Measurements from ENCODE around the gene CNTNAP2.

DNA sequence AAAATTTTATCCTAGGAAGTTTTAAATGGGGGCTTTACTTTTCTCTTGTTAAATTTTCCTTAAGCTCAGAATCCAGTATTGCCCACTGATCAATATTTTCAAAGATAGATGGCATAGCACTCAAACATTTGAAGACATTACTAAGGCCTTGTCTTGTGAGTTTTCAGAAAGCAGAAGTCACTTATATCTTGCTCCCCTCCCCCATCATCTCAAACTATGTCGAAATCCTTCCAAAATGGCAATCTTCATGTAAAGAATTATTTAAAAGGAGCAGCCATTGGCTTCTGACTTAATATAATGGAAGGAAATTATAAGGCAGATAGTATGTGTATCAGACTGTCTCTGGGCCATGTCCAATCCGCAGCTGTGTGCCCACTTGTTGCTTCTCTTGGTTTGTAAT is 1920.4 kb downstream of the CNTNAP2 start:
- TF ChIP-seq ZNF184 (tag by site-specific recombination; IDR thresholded peaks at IDR 0.05) (no peak), ZNF350 (tag by site-specific recombination; IDR thresholded peaks at IDR 0.05) (no peak), ZNF830 (tag by site-specific recombination; IDR thresholded peaks at IDR 0.05; ENCODE audit: low read depth) (no peak)
- TF ChIP-seq, protein P1, sequence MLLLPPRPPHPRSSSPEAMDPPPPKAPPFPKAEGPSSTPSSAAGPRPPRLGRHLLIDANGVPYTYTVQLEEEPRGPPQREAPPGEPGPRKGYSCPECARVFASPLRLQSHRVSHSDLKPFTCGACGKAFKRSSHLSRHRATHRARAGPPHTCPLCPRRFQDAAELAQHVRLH (tag by site-specific recombination; IDR thresholded peaks at IDR 0.05) = no peak
